ENCODE measurements around the gene GRIN2A. TPM values are rescaled to one million over a fixed set of nuclear protein-coding genes. Genes with fewer than 3 reads are reported as not detected.

The GRIN2A gene
- total RNA-seq, 3 donors from 2014 or later, result 0.29 to 0.33 TPM; not detected in 1

GRCh38 chr16:10122546-10122945, 59.7 kb downstream of the GRIN2A start:
- H3K27ac ChIP-seq, result no peak overlapping the region
- no peaks in the 10 kb centered on the region for H3K4me1 ChIP-seq
- DNase-seq (ENCODE audit: low spot score in 2 of 2), result no peak
- peak overlapping the region in 2 of 3 donors; percentile 14 to 45 for H3K4me3 ChIP-seq
- H3K27me3 ChIP-seq, result no peaks in the 10 kb centered on the region
- intact Hi-C loops (cut with DNase I; ENCODE audit: low total_unique reads), result no loop called here
- no peak for TF ChIP-seq POLR2A (IDR thresholded peaks at IDR 0.05)
- no peak for TF ChIP-seq POLR2AphosphoS5 (IDR thresholded peaks at IDR 0.05)
- peak in 2 of 3 donors; percentile 18 to 33 for TF ChIP-seq CTCF (IDR thresholded peaks at IDR 0.05)
- no peaks in the 10 kb centered on the region for H3K9me3 ChIP-seq
- no peaks in the 10 kb centered on the region for H3K36me3 ChIP-seq

GRCh38 chr16:10121897-10122425, 60.3 kb downstream of the GRIN2A start:
- TF ChIP-seq POLR2AphosphoS5 (IDR thresholded peaks at IDR 0.05) (no peak), CTCF (IDR thresholded peaks at IDR 0.05) (no peak), POLR2A (IDR thresholded peaks at IDR 0.05) (no peak)
- no peak for DNase-seq (ENCODE audit: low spot score in 2 of 2)
- Histone ChIP-seq H3K27ac (no peak overlapping the region), H3K4me3 (peak overlapping the region in 2 of 3 donors; percentile 14 to 45), H3K27me3 (no peaks in the 10 kb centered on the region), H3K9me3 (no peaks in the 10 kb centered on the region), H3K4me1 (no peaks in the 10 kb centered on the region), H3K36me3 (no peaks in the 10 kb centered on the region)
- intact Hi-C loops (cut with DNase I; ENCODE audit: low total_unique reads), result no loop called here

- no peaks in the 10 kb centered on the region for H3K36me3 ChIP-seq
- intact Hi-C loops (cut with DNase I; ENCODE audit: low total_unique reads), result no loop called here
- H3K4me1 ChIP-seq, result no peaks in the 10 kb centered on the region
- H3K4me3 ChIP-seq, result no peak overlapping the region
- no peak for TF ChIP-seq POLR2AphosphoS5 (IDR thresholded peaks at IDR 0.05)
- no peak for TF ChIP-seq POLR2A (IDR thresholded peaks at IDR 0.05)
- TF ChIP-seq CTCF (IDR thresholded peaks at IDR 0.05), result no peak
- H3K9me3 ChIP-seq, result no peaks in the 10 kb centered on the region
- DNase-seq (ENCODE audit: low spot score in 2 of 2), result no peak
- H3K27me3 ChIP-seq, result no peaks in the 10 kb centered on the region
- H3K27ac ChIP-seq, result no peak overlapping the region
Observed at GRCh38 chr16:10121491-10121890, 60.7 kb downstream of the GRIN2A start.

- no peaks in the 10 kb centered on the region for H3K27me3 ChIP-seq
- intact Hi-C loops (cut with DNase I; ENCODE audit: low total_unique reads), result no loop called here
- no peaks in the 10 kb centered on the region for H3K4me1 ChIP-seq
- TF ChIP-seq POLR2AphosphoS5 (IDR thresholded peaks at IDR 0.05), result no peak
- no peak for TF ChIP-seq CTCF (IDR thresholded peaks at IDR 0.05)
- TF ChIP-seq POLR2A (IDR thresholded peaks at IDR 0.05), result no peak
- DNase-seq (ENCODE audit: low spot score in 2 of 2), result no peak
- H3K4me3 ChIP-seq, result no peak overlapping the region
- no peak overlapping the region for H3K27ac ChIP-seq
- H3K9me3 ChIP-seq, result no peaks in the 10 kb centered on the region
- H3K36me3 ChIP-seq, result no peaks in the 10 kb centered on the region
Observed at GRCh38 chr16:10120953-10121352, 61.3 kb downstream of the GRIN2A start.

GRCh38 chr16:10114409-10114808, 67.8 kb downstream of the GRIN2A start:
- intact Hi-C loops (cut with DNase I; ENCODE audit: low total_unique reads), result no loop called here
- Histone ChIP-seq H3K4me1 (peaks cover 0 to 8% of the 10 kb centered on the region in 2 donors), H3K4me3 (no peak overlapping the region), H3K27me3 (no peaks in the 10 kb centered on the region), H3K36me3 (no peaks in the 10 kb centered on the region), H3K27ac (peak overlapping the region in 1 of 2 donors; percentile 25), H3K9me3 (no peaks in the 10 kb centered on the region)
- peak in 1 of 2 donors; percentile 44 for DNase-seq (ENCODE audit: low spot score in 2 of 2)
- TF ChIP-seq POLR2AphosphoS5 (IDR thresholded peaks at IDR 0.05) (no peak), POLR2A (IDR thresholded peaks at IDR 0.05) (no peak), CTCF (IDR thresholded peaks at IDR 0.05) (no peak)
